GM19023 (cell line): Measurements from ENCODE around the gene KCNMA1.

ENCODE experiments used
- ATAC-seq: cut with Tn5 transposase; IDR thresholded peaks from one replicate; pipeline ENCODE4 v1.9.1; 2021; ENCODE audit warnings: mild to moderate bottlenecking, moderate library complexity; ENCODE audit not compliant: unreplicated experiment

KCNMA1 gene

GRCh38 chr10:77202857-77203256, 434.8 kb downstream of the KCNMA1 start:
- no peak for ATAC-seq

GRCh38 chr10:77201135-77202106, 436.2 kb downstream of the KCNMA1 start:
- ATAC-seq, result no peak

GRCh38 chr10:77197544-77197943, 440.1 kb downstream of the KCNMA1 start:
- ATAC-seq, result peak; percentile 72

GRCh38 chr10:77196614-77197013, 441.0 kb downstream of the KCNMA1 start:
- ATAC-seq, result no peak

GRCh38 chr10:77195101-77195500, 442.5 kb downstream of the KCNMA1 start:
- ATAC-seq, result no peak

GRCh38 chr10:77193001-77193400, 444.6 kb downstream of the KCNMA1 start:
- no peak for ATAC-seq

- ATAC-seq, result no peak
Observed at GRCh38 chr10:77192402-77192801, 445.2 kb downstream of the KCNMA1 start.

- no peak for ATAC-seq
Observed at GRCh38 chr10:77191324-77192049, 446.1 kb downstream of the KCNMA1 start.

GRCh38 chr10:77190291-77190690, 447.3 kb downstream of the KCNMA1 start:
- ATAC-seq, result no peak

- ATAC-seq, result no peak
Observed at GRCh38 chr10:77189520-77189919, 448.1 kb downstream of the KCNMA1 start.

- ATAC-seq, result no peak
Observed at GRCh38 chr10:77189075-77189474, 448.5 kb downstream of the KCNMA1 start.

GRCh38 chr10:77188521-77188920, 449.1 kb downstream of the KCNMA1 start:
- ATAC-seq, result no peak

- no peak for ATAC-seq
Observed at GRCh38 chr10:77188000-77188395, 449.6 kb downstream of the KCNMA1 start.

GRCh38 chr10:77187376-77187999, 450.1 kb downstream of the KCNMA1 start:
- ATAC-seq, result no peak

GRCh38 chr10:77186936-77187335, 450.7 kb downstream of the KCNMA1 start:
- ATAC-seq, result no peak

- no peak for ATAC-seq
Observed at GRCh38 chr10:77185696-77186095, 451.9 kb downstream of the KCNMA1 start.

GRCh38 chr10:77182803-77183202, 454.8 kb downstream of the KCNMA1 start:
- no peak for ATAC-seq

- ATAC-seq, result no peak
Observed at GRCh38 chr10:77180794-77181193, 456.8 kb downstream of the KCNMA1 start.

- no peak for ATAC-seq
Observed at GRCh38 chr10:77180104-77180503, 457.5 kb downstream of the KCNMA1 start.

GRCh38 chr10:77179015-77179695, 458.5 kb downstream of the KCNMA1 start:
- ATAC-seq, result no peak

- ATAC-seq, result no peak
Observed at GRCh38 chr10:77177589-77177988, 460.0 kb downstream of the KCNMA1 start.
